ENCODE results near the gene ISM1. TPM values are rescaled to one million over a fixed set of nuclear protein-coding genes. Genes with fewer than 3 reads are reported as not detected.

ISM1 gene
- total RNA-seq, 1 donor from 2014 or later = 0.98 TPM

GRCh38 chr20:13250251-13250650, 29.2 kb downstream of the ISM1 start:
- no peak overlapping the region for H3K4me2 ChIP-seq (ENCODE audit: low read length)
- peaks cover 17% of the 10 kb centered on the region for H3K27me3 Mint-ChIP-seq (ENCODE audit: low read depth, unreplicated experiment)
- H3K27ac ChIP-seq (ENCODE audit: low read depth, low read length) = no peak overlapping the region
- no peak overlapping the region for H2AFZ ChIP-seq (ENCODE audit: low read depth, low read length)
- H3K4me3 Mint-ChIP-seq (ENCODE audit: unreplicated experiment) = no peak overlapping the region
- H3K9ac ChIP-seq (ENCODE audit: low read length) = no peak overlapping the region
- no peak overlapping the region for H3K27ac Mint-ChIP-seq (ENCODE audit: unreplicated experiment)
- H3K4me1 Mint-ChIP-seq (ENCODE audit: low read depth, unreplicated experiment) = peaks cover 8% of the 10 kb centered on the region
- H3K4me3 ChIP-seq (ENCODE audit: insufficient read depth, low read depth, low read length) = no peak overlapping the region
- H4K20me1 ChIP-seq (ENCODE audit: insufficient read depth, low read length) = no peaks in the 10 kb centered on the region
- no peaks in the 10 kb centered on the region for H3K27me3 ChIP-seq (ENCODE audit: insufficient read depth, low read length)
- no peak for FAIRE-seq
- H3K9me3 Mint-ChIP-seq (ENCODE audit: unreplicated experiment) = no peaks in the 10 kb centered on the region
- H3K36me3 Mint-ChIP-seq (ENCODE audit: low read depth, unreplicated experiment) = peaks cover 2% of the 10 kb centered on the region
- no peaks in the 10 kb centered on the region for H3K9me3 ChIP-seq (ENCODE audit: insufficient read depth, low read depth, low read length)
- H3K36me3 ChIP-seq (ENCODE audit: insufficient read depth, low read length) = no peaks in the 10 kb centered on the region
- DNase-seq (ENCODE audit: low read depth) = no peak
- no peak for TF ChIP-seq EZH2 (IDR thresholded peaks at IDR 0.05; ENCODE audit: insufficient read depth, low read length)
- TF ChIP-seq CTCF (IDR thresholded peaks at IDR 0.05; ENCODE audit: insufficient read depth, low read depth, low read length) = no peak
- no peaks in the 10 kb centered on the region for H3K79me2 ChIP-seq (ENCODE audit: insufficient read depth, low read length)
- no peaks in the 10 kb centered on the region for H3K4me1 ChIP-seq (ENCODE audit: insufficient read depth, low read length)

- H3K9me3 ChIP-seq (ENCODE audit: insufficient read depth, low read depth, low read length) = no peaks in the 10 kb centered on the region
- H2AFZ ChIP-seq (ENCODE audit: low read depth, low read length) = no peak overlapping the region
- no peak overlapping the region for H3K4me3 ChIP-seq (ENCODE audit: insufficient read depth, low read depth, low read length)
- H3K36me3 ChIP-seq (ENCODE audit: insufficient read depth, low read length) = no peaks in the 10 kb centered on the region
- Mint-ChIP-seq H3K4me3 (ENCODE audit: unreplicated experiment) (no peak overlapping the region), H3K27me3 (ENCODE audit: low read depth, unreplicated experiment) (peaks cover 25% of the 10 kb centered on the region), H3K9me3 (ENCODE audit: unreplicated experiment) (no peaks in the 10 kb centered on the region), H3K36me3 (ENCODE audit: low read depth, unreplicated experiment) (peaks cover 2% of the 10 kb centered on the region), H3K4me1 (ENCODE audit: low read depth, unreplicated experiment) (peaks cover 8% of the 10 kb centered on the region), H3K27ac (ENCODE audit: unreplicated experiment) (no peak overlapping the region)
- TF ChIP-seq CTCF (IDR thresholded peaks at IDR 0.05; ENCODE audit: insufficient read depth, low read depth, low read length) = no peak
- TF ChIP-seq EZH2 (IDR thresholded peaks at IDR 0.05; ENCODE audit: insufficient read depth, low read length) = no peak
- H3K27ac ChIP-seq (ENCODE audit: low read depth, low read length) = no peak overlapping the region
- FAIRE-seq (no peak), DNase-seq (ENCODE audit: low read depth) (no peak)
- H3K27me3 ChIP-seq (ENCODE audit: insufficient read depth, low read length) = no peaks in the 10 kb centered on the region
- no peaks in the 10 kb centered on the region for H3K4me1 ChIP-seq (ENCODE audit: insufficient read depth, low read length)
- no peaks in the 10 kb centered on the region for H4K20me1 ChIP-seq (ENCODE audit: insufficient read depth, low read length)
- no peaks in the 10 kb centered on the region for H3K79me2 ChIP-seq (ENCODE audit: insufficient read depth, low read length)
- H3K9ac ChIP-seq (ENCODE audit: low read length) = no peak overlapping the region
- no peak overlapping the region for H3K4me2 ChIP-seq (ENCODE audit: low read length)
Measured at GRCh38 chr20:13251106-13251903, 30.2 kb downstream of the ISM1 start.

DNA sequence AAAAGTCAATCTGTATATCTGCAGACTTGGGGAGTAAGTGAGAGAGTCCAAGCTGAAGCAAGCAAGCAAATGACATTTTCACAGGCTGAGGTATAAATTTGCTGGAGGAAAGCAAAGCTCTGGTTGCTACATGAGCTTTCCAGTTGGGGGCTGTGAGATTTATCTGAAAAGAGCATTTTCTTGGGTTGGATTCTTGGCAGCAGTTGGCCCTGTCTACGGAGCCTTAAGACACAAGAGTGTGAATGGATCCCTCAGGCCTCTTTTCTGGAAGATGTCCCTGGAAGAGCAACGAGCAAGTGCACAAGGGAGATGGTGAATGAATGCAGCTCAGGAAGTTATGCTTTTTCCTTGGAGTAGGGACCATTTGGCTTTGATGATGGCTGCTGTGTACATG, 30.8 kb downstream of the ISM1 start:
- no peak for FAIRE-seq

More for the DNA sequence above, 30.8 kb downstream of the ISM1 start:
- no peaks in the 10 kb centered on the region for H3K9me3 Mint-ChIP-seq (ENCODE audit: unreplicated experiment)
- Histone ChIP-seq H2AFZ (ENCODE audit: low read depth, low read length) (no peak overlapping the region), H3K4me3 (ENCODE audit: insufficient read depth, low read depth, low read length) (no peak overlapping the region), H3K79me2 (ENCODE audit: insufficient read depth, low read length) (no peaks in the 10 kb centered on the region), H3K9ac (ENCODE audit: low read length) (no peak overlapping the region), H3K27me3 (ENCODE audit: insufficient read depth, low read length) (no peaks in the 10 kb centered on the region), H3K9me3 (ENCODE audit: insufficient read depth, low read depth, low read length) (no peaks in the 10 kb centered on the region), H4K20me1 (ENCODE audit: insufficient read depth, low read length) (no peaks in the 10 kb centered on the region), H3K36me3 (ENCODE audit: insufficient read depth, low read length) (no peaks in the 10 kb centered on the region), H3K4me2 (ENCODE audit: low read length) (no peak overlapping the region), H3K27ac (ENCODE audit: low read depth, low read length) (no peak overlapping the region), H3K4me1 (ENCODE audit: insufficient read depth, low read length) (no peaks in the 10 kb centered on the region)
- TF ChIP-seq CTCF (IDR thresholded peaks at IDR 0.05; ENCODE audit: insufficient read depth, low read depth, low read length) (no peak), EZH2 (IDR thresholded peaks at IDR 0.05; ENCODE audit: insufficient read depth, low read length) (no peak)
- no peak for DNase-seq (ENCODE audit: low read depth)
- H3K27me3 Mint-ChIP-seq (ENCODE audit: low read depth, unreplicated experiment) = peaks cover 25% of the 10 kb centered on the region
- no peak overlapping the region for H3K4me3 Mint-ChIP-seq (ENCODE audit: unreplicated experiment)
- peaks cover 8% of the 10 kb centered on the region for H3K4me1 Mint-ChIP-seq (ENCODE audit: low read depth, unreplicated experiment)
- no peak overlapping the region for H3K27ac Mint-ChIP-seq (ENCODE audit: unreplicated experiment)
- H3K36me3 Mint-ChIP-seq (ENCODE audit: low read depth, unreplicated experiment) = peaks cover 2% of the 10 kb centered on the region
